ENCODE results near the gene RPL9. TPM values are rescaled to one million over a fixed set of nuclear protein-coding genes. Genes with fewer than 3 reads are reported as not detected.

RPL9 gene
- total and polyA plus RNA-seq, 2 of the 13 experiments (the other 11 are each of a cell fraction or from before 2014, with no cell fraction given) = 993 to 2,148 TPM

DNA sequence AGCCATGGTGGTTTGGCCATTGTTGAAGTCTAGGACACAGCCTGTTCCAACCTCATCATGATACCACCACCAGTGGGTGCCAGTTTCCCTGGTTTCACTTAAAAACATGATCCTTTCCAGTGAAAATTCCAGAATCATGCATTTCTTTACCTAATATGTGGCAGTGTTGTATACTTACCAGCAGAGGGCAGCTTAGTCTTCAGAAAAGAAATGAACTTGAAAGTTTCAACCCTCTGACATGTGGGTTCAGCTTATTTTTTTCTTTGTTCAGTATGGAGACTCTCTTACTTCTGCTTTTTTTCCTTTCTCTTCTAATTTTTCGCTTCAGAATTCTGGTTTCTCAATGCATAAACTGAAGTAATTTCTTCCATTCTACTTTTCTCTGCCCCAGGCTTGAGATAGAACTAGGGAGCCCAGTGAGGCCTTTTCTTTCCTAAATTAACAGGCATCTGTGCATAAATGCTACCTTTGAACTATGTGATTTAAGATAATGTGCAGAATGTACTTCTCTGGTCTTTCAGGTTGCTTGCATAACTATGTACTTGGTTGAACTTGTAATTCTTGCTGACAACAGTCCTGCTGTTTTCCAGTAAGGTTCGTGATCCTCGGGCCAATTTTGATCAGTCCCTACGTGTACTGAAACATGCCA is 10.8 kb upstream of the RPL9 start (continued):
- TF ChIP-seq, protein P1, sequence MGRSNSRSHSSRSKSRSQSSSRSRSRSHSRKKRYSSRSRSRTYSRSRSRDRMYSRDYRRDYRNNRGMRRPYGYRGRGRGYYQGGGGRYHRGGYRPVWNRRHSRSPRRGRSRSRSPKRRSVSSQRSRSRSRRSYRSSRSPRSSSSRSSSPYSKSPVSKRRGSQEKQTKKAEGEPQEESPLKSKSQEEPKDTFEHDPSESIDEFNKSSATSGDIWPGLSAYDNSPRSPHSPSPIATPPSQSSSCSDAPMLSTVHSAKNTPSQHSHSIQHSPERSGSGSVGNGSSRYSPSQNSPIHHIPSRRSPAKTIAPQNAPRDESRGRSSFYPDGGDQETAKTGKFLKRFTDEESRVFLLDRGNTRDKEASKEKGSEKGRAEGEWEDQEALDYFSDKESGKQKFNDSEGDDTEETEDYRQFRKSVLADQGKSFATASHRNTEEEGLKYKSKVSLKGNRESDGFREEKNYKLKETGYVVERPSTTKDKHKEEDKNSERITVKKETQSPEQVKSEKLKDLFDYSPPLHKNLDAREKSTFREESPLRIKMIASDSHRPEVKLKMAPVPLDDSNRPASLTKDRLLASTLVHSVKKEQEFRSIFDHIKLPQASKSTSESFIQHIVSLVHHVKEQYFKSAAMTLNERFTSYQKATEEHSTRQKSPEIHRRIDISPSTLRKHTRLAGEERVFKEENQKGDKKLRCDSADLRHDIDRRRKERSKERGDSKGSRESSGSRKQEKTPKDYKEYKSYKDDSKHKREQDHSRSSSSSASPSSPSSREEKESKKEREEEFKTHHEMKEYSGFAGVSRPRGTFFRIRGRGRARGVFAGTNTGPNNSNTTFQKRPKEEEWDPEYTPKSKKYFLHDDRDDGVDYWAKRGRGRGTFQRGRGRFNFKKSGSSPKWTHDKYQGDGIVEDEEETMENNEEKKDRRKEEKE (IDR thresholded peaks at IDR 0.05) = no peak
- TF ChIP-seq ZNF30 (CRISPR knock-in tag; IDR thresholded peaks at IDR 0.05) = no peak
- no peak for TF ChIP-seq BRD4 (CRISPR knock-in tag; IDR thresholded peaks at IDR 0.05)
- TF ChIP-seq, protein P2, sequence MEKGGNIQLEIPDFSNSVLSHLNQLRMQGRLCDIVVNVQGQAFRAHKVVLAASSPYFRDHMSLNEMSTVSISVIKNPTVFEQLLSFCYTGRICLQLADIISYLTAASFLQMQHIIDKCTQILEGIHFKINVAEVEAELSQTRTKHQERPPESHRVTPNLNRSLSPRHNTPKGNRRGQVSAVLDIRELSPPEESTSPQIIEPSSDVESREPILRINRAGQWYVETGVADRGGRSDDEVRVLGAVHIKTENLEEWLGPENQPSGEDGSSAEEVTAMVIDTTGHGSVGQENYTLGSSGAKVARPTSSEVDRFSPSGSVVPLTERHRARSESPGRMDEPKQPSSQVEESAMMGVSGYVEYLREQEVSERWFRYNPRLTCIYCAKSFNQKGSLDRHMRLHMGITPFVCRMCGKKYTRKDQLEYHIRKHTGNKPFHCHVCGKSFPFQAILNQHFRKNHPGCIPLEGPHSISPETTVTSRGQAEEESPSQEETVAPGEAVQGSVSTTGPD (CRISPR knock-in tag; IDR thresholded peaks at IDR 0.05) = no peak
- TF ChIP-seq TCF12 (IDR thresholded peaks at IDR 0.05) = no peak
- TF ChIP-seq TCF12 (CRISPR knock-in tag; IDR thresholded peaks at IDR 0.05) = no peak
- no peak for TF ChIP-seq DNMT1 (CRISPR knock-in tag; IDR thresholded peaks at IDR 0.05)
- no peak for TF ChIP-seq ZNF256 (CRISPR knock-in tag; conservative IDR thresholded peaks at IDR 0.05)
- peak; percentile 60 for TF ChIP-seq FOXA3 (CRISPR knock-in tag; IDR thresholded peaks at IDR 0.05)
- TF ChIP-seq HOXD1 (CRISPR knock-in tag; IDR thresholded peaks at IDR 0.05) = no peak
- TF ChIP-seq FOXA1 (IDR thresholded peaks at IDR 0.05) = no peak
- no peak for TF ChIP-seq FOXA1 (CRISPR knock-in tag; IDR thresholded peaks at IDR 0.05)
- TF ChIP-seq ZNF674 (CRISPR knock-in tag; IDR thresholded peaks at IDR 0.05; ENCODE audit: low read depth) = no peak
- no peak for TF ChIP-seq HMGA1 (CRISPR knock-in tag; conservative IDR thresholded peaks at IDR 0.05)
- no peak for TF ChIP-seq MED1 (CRISPR knock-in tag; IDR thresholded peaks at IDR 0.05)
- no peak for TF ChIP-seq ZNF652 (CRISPR knock-in tag; IDR thresholded peaks at IDR 0.05; ENCODE audit: borderline replicate concordance, low read depth)
- TF ChIP-seq RARG (CRISPR knock-in tag; IDR thresholded peaks at IDR 0.05; ENCODE audit: low read depth) = no peak
- no peak for TF ChIP-seq TOE1 (CRISPR knock-in tag; IDR thresholded peaks at IDR 0.05)
- TF ChIP-seq, protein P3, sequence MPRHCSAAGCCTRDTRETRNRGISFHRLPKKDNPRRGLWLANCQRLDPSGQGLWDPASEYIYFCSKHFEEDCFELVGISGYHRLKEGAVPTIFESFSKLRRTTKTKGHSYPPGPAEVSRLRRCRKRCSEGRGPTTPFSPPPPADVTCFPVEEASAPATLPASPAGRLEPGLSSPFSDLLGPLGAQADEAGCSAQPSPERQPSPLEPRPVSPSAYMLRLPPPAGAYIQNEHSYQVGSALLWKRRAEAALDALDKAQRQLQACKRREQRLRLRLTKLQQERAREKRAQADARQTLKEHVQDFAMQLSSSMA (CRISPR knock-in tag; IDR thresholded peaks at IDR 0.05) = no peak
- TF ChIP-seq, protein P4, sequence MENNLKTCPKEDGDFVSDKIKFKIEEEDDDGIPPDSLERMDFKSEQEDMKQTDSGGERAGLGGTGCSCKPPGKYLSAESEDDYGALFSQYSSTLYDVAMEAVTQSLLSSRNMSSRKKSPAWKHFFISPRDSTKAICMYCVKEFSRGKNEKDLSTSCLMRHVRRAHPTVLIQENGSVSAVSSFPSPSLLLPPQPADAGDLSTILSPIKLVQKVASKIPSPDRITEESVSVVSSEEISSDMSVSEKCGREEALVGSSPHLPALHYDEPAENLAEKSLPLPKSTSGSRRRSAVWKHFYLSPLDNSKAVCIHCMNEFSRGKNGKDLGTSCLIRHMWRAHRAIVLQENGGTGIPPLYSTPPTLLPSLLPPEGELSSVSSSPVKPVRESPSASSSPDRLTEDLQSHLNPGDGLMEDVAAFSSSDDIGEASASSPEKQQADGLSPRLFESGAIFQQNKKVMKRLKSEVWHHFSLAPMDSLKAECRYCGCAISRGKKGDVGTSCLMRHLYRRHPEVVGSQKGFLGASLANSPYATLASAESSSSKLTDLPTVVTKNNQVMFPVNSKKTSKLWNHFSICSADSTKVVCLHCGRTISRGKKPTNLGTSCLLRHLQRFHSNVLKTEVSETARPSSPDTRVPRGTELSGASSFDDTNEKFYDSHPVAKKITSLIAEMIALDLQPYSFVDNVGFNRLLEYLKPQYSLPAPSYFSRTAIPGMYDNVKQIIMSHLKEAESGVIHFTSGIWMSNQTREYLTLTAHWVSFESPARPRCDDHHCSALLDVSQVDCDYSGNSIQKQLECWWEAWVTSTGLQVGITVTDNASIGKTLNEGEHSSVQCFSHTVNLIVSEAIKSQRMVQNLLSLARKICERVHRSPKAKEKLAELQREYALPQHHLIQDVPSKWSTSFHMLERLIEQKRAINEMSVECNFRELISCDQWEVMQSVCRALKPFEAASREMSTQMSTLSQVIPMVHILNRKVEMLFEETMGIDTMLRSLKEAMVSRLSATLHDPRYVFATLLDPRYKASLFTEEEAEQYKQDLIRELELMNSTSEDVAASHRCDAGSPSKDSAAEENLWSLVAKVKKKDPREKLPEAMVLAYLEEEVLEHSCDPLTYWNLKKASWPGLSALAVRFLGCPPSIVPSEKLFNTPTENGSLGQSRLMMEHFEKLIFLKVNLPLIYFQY (CRISPR knock-in tag; IDR thresholded peaks at IDR 0.05; ENCODE audit: borderline replicate concordance) = no peak
- TF ChIP-seq ZNF234 (CRISPR knock-in tag; conservative IDR thresholded peaks at IDR 0.05) = no peak
- TF ChIP-seq ZNF792 (CRISPR knock-in tag; IDR thresholded peaks at IDR 0.05) = peak; percentile 31; the same call in 1 of the 2 replicates
- TF ChIP-seq CHD2 (IDR thresholded peaks at IDR 0.05; ENCODE audit: low read depth, low read length) = no peak
- no peak for TF ChIP-seq TEAD2 (CRISPR knock-in tag; IDR thresholded peaks at IDR 0.05)

Data from HepG2 (cell line).